Fibroblast of lung (primary cell): Measurements from ENCODE around the gene TROAP.

ENCODE experiments used
- CTCF ChIP-seq, 2 donors: IDR thresholded peaks in 1 of 2; conservative IDR thresholded peaks in 1 of 2; 1 replicate in 1 of 2; 2 replicates in 1 of 2; pipeline ENCODE4 v1.5.1; 2011 to 2012; ENCODE audit warnings: low read length in 2 of 2, control low read depth in 1 of 2, inconsistent platforms in 1 of 2, low read depth in 1 of 2, mild to moderate bottlenecking in 1 of 2
- EZH2 ChIP-seq: IDR thresholded peaks from 2 replicates; pipeline ENCODE4 v1.5.1; 2012; ENCODE audit warnings: low read length, control low read depth, mild to moderate bottlenecking; ENCODE audit errors: missing control alignments

GRCh38 chr12:49348781-49349180 lies 25.7 kb downstream of the TROAP start:
- TF ChIP-seq EZH2 (no peak), CTCF (conservative IDR thresholded peaks at IDR 0.05 in 1 of 2, IDR thresholded peaks at IDR 0.05 in 1 of 2; ENCODE audit: low read depth in 1 of 2, low read length in 2 of 2) (no peak)
